HG02885 (cell line): ENCODE measurements around the gene UGT2A2.
A peak's percentile ranks its signal among the peaks of the same experiment; 100 is the strongest.
"Not testable (repeated sequence)": the region's sequence is repeated elsewhere in the genome, so short reads cannot be mapped to it uniquely, and the experiment has no call there.

Source experiments
- ATAC-seq: cut with Tn5 transposase; IDR thresholded peaks from one replicate; pipeline ENCODE4 v1.9.1; 2021; ENCODE audit warnings: mild to moderate bottlenecking; ENCODE audit not compliant: unreplicated experiment, poor library complexity

UGT2A2 gene

GRCh38 chr4:69639542-69639941, at the start of gene UGT2A2:
Gene UGT2A2 (minus strand): TSS chr4:69639642. CDS start chr4:69639640, 2 bp downstream.
- ATAC-seq: no peak

GRCh38 chr4:69684804-69685203, 45.4 kb upstream of the UGT2A2 start:
- no peak for ATAC-seq

GRCh38 chr4:69668680-69669079, 29.2 kb upstream of the UGT2A2 start:
- ATAC-seq: peak; percentile 73

- not testable (repeated sequence) for ATAC-seq
These were observed 24.6 kb upstream of the UGT2A2 start for GRCh38 chr4:69664009-69664408.

- ATAC-seq: not testable (repeated sequence)
These were observed 21.8 kb upstream of the UGT2A2 start for GRCh38 chr4:69661130-69661803.

- ATAC-seq: no peak
These were observed 18.7 kb upstream of the UGT2A2 start for GRCh38 chr4:69658133-69658532.

GRCh38 chr4:69656653-69657158, 17.3 kb upstream of the UGT2A2 start:
- ATAC-seq: no peak

- ATAC-seq: no peak
These were observed 13.7 kb upstream of the UGT2A2 start, which contains the start of gene UGT2A1 for GRCh38 chr4:69653147-69653546. Gene UGT2A1 (minus strand): TSS chr4:69653247. CDS start chr4:69647644, 5,603 bp downstream.

- ATAC-seq: no peak
These were observed 11.4 kb upstream of the UGT2A2 start for GRCh38 chr4:69650872-69651271.

GRCh38 chr4:69649629-69650028, 10.2 kb upstream of the UGT2A2 start:
- no peak for ATAC-seq

GRCh38 chr4:69649207-69649606, 9.8 kb upstream of the UGT2A2 start:
- ATAC-seq: no peak

GRCh38 chr4:69642961-69643360, 3.5 kb upstream of the UGT2A2 start:
- no peak for ATAC-seq

- ATAC-seq: no peak
These were observed 847 bp upstream of the UGT2A2 start for GRCh38 chr4:69640289-69640688.

- no peak for ATAC-seq
These were observed 22.3 kb downstream of the UGT2A2 start for GRCh38 chr4:69617083-69617694.

GRCh38 chr4:69610484-69610883, 29.0 kb downstream of the UGT2A2 start:
- no peak for ATAC-seq

GRCh38 chr4:69601065-69601464, 38.4 kb downstream of the UGT2A2 start:
- no peak for ATAC-seq

- no peak for ATAC-seq
These were observed 39.4 kb downstream of the UGT2A2 start for GRCh38 chr4:69600013-69600412.

- no peak for ATAC-seq
These were observed 45.1 kb downstream of the UGT2A2 start for GRCh38 chr4:69594382-69594781.

GRCh38 chr4:69591364-69591763, 48.1 kb downstream of the UGT2A2 start:
- ATAC-seq: no peak

GRCh38 chr4:69589884-69590283, 49.6 kb downstream of the UGT2A2 start:
- ATAC-seq: no peak

GRCh38 chr4:69584135-69584534, 55.3 kb downstream of the UGT2A2 start:
- no peak for ATAC-seq

GRCh38 chr4:69583543-69583942, 55.9 kb downstream of the UGT2A2 start:
- ATAC-seq: no peak
